Endometrial microvascular endothelial cells (primary cell): Measurements from ENCODE around the gene NUP58. TPM values are rescaled to one million over a fixed set of nuclear protein-coding genes. Genes with fewer than 3 reads are reported as not detected.

Experiments
- in situ Hi-C: cut with HindIII; loops from 2 replicates; pipeline ENCODE4 v1.10.0; 2017; ENCODE audit warnings: low sequenced_read_pairs, low pct_unique_long_range_greater_than_20kb; ENCODE audit errors: inconsistent ontology term
- total RNA-seq: library from RNA; depleted of rRNA; stranded (reverse); fragments of >200 nt; gene quantifications from one replicate; pipeline ENCODE4 v1.2.3, GENCODE V29; 2015; ENCODE audit errors: inconsistent ontology term

The NUP58 gene, protein sequence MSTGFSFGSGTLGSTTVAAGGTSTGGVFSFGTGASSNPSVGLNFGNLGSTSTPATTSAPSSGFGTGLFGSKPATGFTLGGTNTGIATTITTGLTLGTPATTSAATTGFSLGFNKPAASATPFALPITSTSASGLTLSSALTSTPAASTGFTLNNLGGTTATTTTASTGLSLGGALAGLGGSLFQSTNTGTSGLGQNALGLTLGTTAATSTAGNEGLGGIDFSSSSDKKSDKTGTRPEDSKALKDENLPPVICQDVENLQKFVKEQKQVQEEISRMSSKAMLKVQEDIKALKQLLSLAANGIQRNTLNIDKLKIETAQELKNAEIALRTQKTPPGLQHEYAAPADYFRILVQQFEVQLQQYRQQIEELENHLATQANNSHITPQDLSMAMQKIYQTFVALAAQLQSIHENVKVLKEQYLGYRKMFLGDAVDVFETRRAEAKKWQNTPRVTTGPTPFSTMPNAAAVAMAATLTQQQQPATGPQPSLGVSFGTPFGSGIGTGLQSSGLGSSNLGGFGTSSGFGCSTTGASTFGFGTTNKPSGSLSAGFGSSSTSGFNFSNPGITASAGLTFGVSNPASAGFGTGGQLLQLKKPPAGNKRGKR
- 40.8 TPM for total RNA-seq

DNA sequence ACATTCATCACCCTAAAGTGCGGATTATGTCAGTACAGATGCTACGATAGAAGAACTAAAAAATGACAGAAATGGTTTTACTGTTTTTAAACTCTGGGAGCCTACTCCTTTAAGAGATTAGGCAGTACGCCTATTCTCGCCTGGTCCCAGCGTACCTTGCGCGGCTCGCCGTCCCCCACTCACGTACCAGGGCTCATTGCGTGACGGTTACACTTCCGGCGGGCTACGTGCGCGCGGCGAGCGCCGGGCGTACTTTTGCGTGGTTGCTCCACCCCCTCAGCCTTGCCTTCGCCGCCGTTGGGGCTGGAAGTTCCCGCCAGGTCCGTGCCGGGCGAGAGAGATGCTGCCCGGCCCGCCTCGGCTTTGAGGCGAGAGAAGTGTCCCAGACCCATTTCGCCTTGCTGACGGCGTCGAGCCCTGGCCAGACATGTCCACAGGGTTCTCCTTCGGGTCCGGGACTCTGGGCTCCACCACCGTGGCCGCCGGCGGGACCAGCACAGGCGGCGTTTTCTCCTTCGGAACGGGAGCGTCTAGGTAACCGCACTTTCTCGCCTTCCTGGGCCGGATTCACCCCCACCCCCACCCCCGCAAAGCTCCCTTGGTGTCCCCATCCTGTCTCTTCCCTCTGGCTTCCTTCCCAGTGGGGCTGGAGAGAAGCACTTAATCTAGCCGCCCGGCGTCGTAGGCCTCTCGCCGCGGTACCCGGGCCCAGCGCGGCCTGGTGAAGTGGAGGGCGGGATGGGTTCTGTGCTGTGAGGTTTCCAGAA, at the start of gene NUP58:
Gene NUP58, plus strand, starts transcription at position 279 of the 767 bp plus-strand sequence. Its CDS starts 149 bp downstream, at position 428.
- in situ Hi-C loops: no loop called here

DNA sequence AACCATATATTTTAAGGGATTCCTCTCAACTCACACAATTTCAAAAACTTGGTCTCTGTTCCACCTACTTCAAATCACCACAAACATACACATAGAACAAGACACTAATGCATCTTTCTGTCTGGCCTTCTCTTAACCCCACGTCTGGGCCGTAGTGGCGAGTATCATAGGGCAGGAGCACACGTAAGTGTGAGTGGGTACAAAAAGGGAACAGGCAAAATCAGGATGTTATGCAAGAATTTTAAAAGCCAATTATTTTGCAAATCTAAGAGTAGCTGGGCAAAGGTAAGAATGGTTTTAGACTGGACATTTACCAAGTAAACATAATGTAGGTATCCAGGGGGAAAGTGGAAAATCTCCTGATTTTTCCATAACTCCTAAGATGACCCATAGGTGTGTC, 49.2 kb upstream of the NUP58 start:
- in situ Hi-C loops: no loop called here

DNA sequence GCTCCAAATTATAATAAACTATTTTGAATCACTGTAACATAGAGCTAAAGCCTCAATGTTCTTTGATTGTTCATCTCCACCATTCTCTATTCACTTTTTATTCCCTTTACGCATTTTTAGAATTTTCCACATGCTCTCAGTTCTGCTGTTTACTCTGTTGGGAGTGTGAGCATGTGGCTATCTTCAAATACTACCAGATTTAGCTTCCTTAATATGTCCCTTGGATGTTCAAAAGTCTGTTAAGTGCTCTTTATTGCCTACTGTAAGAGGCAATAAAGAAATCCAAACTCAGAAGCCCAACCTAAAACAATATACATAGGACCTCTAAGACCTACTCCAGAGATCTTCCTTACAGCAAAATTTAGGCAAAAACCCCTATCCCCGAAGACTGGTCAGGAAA, 48.7 kb upstream of the NUP58 start:
- in situ Hi-C loops: no loop called here

DNA sequence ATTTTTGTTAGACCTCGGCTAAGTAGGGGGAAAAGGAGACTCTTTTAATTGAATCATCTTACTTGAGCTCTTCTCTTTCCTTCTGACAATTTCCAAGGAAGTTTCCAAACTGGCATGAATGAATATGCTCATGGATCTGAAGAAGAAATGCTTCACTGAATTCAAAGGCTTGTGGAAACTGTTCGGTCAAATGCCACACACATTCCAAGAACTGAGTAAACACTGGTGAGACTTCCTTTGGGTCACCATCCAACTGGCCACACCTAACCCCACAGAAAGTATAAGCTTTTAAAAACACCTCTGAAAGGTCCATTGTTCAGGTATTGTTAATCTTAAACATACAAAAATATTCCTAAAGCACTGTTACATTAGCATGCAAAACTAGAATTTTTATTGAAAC, 47.7 kb upstream of the NUP58 start:
- in situ Hi-C loops: no loop called here

DNA sequence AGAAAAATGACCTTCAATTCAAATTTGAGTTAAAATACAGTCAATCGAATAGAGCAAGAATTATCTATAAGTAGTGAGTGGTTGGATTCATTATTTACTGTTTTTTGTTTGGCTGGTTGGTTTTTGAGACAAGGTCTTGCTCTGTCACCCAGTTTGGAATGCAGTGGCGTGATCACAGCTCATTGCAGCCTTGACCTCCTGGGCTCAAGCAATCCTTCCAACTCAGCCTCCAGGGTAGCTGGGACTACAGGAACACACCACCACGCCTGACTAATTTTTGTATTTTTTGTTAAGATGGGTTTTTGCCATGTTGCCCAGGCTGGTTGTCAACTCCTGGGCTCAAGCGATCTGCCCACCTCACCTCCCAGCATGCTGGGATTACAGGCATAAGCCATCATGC, 39.2 kb upstream of the NUP58 start:
- in situ Hi-C loops: no loop called here

DNA sequence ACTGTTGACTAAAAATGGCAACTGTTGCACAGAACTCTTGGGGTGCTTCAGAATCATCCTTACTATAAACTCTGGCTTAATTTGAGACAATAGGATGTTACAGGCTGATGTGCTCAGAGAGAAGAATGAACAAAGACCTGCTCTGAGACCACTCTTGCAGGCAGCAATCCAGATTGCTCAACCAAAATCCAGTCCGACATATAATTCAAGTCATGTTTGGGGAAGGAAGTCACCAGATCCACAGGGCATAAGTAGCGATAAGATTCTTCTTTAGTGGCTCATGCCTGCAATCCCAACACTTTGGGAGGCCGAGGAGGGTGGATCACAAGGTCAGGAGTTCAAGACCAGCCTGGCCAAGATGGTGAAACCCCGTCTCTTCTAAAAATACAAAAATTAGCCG, 34.7 kb upstream of the NUP58 start:
- in situ Hi-C loops: no loop called here

DNA sequence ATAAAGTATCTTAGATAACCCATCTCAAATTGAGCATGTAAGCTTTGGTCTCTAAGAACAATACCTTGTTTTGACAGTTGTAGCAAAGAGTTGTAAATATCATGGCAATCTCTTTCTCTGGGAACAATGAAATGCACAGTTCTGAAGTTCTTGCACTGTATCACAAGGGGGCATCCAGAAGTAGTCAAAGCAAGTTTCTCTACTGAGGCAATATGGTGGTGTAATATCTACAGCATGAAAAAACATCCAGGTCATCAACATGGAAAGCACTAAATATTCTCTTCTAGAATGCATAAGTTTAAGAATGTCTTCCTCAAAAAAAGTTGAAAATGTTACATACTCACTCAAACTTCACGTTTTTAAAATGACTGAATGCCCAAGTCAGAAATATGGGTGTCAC, 33.7 kb upstream of the NUP58 start:
- in situ Hi-C loops: no loop called here

DNA sequence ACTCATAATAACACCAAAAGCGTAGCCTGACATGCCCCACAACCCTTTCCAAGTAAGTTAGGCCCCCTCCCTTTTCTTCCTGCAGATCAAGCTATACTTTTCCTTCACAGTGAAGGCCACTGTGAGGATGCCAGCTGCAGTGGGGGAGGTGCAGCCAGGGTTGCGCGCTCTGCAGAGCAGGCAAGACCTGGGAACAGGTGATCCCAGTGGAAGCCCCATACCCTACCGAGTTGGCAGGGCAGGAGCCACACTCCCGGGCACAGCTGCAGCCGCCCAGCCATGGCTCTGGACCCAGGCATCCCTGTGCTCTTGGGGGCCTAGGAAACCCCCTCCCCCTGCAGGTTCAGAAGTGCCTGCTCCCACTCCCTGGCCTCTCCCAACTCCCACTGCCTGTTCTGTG, 32.9 kb upstream of the NUP58 start:
- in situ Hi-C loops: no loop called here

DNA sequence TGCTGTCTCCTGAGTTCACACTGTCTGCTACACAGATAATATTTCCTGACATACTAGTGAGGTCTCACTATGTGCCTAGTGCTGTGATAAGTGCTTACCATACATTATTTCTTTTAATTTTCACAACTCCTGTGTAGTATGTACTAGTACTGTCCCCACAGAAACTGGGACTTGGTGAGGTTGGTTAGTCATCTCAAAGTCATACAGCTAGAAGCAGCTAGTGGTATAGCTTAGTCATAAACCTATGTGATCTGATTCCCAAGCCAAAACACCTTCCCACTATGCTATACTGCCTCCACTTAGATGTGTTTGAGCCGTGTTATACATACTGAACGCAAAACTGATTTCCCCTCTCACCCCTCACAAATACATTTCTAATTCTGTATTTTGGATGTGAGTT, 24.7 kb upstream of the NUP58 start:
- in situ Hi-C loops: no loop called here

DNA sequence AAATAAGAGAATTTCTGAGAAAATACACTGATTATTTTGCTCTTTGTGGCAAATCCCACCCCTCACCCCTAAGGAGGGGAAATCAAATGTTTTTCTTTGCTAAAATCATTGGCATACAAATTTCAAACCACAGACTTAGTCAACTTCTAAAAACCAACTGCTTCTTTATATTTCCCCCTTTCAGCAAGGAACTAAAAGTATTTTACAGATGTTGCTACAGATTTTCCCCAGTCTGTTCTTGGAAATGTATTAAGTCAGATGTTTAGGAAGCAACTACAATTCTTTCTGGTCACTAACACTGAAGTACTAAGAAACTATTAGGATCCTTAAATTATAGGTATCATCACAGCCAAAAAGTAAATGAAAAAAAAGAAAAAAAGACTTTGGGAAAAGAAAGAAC, 21.0 kb upstream of the NUP58 start:
- in situ Hi-C loops: no loop called here

DNA sequence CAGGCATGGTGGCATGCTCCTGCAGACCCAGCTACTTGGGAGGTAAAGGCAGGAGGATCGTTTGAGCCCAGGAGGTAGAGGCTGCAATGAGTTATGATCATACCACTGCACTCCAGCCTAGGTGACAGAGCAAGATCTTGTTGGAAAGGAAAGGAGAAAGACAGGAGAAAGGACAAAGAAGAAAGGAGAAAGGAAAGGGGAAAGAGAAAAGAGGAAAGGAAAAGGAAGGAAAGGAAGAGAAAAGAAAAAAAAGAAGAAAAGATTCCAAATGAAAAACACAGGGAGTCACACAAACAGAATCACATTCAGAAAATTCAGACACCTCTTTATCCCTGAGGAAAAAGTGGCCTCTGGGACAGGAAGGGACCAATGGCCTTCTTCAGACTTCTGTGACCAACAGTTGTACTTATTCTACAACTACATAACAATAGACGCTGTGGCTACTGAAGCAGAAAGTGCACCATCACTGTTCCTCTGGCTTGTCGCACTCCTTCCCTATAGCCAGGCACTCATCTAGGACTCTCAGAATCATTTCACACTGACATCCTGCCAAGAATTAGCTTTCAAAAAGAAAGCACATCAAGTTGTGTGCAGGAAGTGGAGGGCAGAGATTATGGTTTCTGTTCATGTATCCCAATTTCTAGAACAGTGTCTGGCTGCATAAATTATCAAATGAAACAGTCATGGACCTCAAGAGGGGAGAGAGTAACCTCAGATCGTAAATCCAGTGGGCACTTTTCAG, 20.1 kb upstream of the NUP58 start:
- in situ Hi-C loops: no loop called here

DNA sequence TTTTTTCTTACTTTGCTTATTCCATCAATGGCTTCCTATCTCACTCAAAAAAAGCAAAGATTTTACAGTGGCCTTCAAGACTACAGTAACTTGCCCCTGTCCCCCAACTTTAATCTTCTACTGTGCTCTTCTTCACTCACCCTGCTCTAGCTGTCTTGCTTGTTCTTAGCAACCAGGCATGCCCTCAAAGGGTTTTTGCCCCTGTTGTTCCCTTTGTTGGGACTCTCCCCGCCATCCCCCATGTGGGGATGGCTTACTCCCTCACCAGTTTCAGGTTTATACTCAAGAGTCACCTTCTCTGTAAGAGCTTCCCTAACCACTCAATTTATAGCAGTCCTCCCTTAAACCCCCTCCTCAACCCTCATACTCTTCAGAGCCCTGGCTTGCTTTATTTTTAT, 19.5 kb upstream of the NUP58 start:
- in situ Hi-C loops: no loop called here

DNA sequence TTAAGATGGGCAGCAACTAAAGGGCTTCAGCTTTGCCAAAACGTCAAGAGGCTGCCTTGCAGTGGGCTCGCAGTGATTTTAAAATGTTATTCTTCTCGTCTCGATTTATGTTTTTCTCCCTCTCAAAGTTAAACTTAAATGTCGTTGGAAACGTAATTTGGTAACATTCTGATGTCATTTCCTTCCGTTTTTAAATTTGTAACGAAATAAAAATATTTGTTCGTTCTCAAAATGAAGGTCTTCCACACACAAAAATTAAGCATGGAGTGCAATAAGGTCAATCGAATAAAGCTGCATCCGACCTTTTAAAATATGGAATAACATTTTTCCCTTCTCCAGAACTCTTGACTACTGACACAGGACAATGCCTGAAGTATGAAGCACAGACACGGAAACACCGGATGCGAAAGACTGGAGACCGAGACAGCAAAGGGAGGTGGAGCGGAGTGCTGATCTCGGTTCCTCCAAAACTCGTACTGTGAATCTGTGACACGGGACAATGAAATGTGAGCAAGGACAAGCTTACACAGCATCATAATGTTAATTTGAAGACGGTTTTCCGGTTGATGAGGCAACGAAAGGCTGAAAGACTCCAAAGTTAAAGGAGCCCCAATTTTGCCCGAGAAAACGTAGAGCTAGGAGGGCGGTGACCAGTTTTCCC, 15.0 kb upstream of the NUP58 start:
- in situ Hi-C loops: no loop called here

DNA sequence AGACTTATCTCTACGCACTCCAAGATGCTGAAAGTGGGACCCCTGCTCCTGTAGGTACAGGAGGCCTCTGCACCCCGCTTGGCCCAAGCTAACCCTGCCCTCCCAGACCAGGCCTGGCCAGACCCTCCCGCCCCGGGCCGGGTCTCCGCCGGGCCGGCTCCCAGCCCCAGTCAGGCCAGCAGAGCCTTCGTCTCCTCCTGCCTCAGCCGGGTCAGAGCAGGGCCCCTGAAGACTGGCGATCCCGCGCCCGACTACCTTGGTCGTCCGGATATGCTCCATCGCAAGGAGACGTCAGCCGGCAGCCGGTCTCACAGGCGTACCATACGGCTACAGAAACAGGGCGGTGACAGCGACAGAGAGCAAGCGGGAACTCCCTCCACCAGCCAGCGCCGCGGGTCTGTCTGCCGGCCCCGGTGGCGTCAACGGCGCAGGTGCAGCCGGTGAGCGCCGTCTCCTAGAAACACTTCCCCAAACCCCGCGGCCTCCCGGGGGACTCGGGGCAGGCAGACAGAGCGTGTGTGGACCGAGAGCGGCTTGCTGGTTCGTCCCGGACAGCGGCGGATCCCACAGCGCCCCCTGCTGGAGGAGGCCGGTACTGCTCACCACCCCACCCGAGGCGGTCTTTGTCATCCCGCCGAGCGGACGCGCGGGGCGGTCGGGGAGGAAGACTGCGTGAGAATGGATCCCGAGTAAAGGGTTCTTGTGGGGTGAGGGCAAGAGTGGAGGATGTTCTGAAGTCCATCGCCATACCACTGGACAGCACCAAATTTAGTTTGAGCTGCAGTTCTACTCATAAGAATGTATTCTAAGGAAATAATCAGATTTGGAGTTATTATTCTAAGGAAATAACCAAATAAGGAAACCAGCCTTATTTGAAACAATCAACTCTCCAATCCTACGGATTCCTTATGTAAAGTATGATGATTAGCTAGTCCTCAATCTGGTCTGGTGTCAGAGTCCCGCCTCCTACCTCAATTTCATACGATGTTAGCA, 14.2 kb upstream of the NUP58 start, which contains the start of gene MTMR6:
Gene MTMR6, minus strand, starts transcription at position 520 of the 993 bp plus-strand sequence. Its CDS starts 241 bp downstream, at position 279.
- in situ Hi-C loops: no loop called here

DNA sequence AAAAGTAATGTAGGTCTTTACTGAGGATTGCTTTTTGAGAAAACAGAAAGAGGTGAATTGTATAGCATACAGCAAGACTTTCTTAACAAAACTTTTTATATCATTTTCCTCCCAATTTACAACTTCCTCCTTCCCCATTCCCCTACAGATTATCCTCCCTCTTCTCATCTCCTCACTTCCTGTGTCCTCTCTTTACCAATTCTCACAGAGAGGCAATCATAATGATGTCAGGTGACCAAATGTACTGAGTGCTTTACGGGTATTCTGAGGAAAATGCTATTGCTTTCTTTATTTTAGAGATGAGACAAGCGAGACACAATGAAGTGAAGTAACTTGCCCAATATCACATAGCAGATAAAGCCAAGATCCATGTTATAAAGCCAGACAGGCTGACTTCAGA, 12.5 kb upstream of the NUP58 start:
- in situ Hi-C loops: no loop called here

DNA sequence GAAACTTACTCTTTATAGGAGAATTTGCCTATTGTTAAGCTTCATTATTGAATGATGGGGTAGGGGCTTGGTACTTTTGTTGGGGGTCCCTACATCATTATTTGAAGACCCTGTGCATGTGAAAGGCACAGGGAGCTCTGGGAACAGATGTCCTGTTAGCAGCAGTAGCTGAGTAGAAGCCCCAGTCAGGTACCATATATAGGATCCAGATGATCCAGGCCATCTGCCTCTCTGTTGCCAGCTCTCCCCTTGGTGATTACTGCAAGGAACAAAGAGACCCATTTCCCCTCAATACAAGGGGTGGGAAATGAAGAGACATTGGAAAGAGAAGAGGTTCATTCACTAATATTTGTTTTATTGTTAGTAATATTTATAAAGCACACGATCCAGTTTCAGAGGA, 9.7 kb upstream of the NUP58 start:
- in situ Hi-C loops: no loop called here

DNA sequence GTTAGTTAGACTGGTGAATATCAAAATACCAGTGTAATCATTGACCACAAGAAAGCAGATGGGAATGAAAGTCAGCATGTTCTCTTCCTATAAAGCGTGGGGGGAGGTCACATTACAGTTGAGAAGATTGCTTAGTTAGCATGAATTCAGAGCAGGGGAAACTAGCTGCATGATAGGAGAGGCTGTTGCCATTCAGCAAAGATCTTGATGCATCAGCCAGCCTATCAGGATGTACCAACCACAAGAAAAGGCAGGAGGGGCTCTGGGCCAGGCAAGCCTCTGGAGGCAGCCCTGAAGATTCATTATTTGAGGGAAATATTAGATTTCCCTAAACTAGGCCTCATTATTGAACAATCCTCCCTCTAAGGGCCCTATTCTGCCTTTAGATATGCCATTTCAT, 9.1 kb upstream of the NUP58 start:
- in situ Hi-C loops: no loop called here

DNA sequence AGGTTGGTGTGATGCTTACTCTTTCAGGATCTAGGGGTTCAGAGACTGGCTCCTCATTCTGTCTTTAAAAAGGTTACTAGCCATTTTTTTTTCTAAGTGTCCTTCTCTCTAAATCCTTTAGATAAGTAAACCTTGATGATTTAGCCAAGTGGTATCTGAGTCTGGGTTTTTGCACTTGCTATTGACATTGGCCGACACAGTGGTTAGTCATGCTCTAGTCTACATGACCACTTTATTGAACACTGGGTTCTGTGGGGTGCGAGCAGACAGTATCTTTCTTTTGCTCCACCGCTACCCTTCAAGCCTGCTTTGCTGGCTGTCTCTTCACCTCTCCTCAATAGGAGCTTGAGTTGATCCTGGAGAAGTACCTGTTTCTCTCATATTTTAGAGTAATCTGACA, 6.2 kb upstream of the NUP58 start:
- in situ Hi-C loops: no loop called here
